Kidney capillary endothelial cell (primary cell): ENCODE measurements around the gene PSMA7.
A peak's percentile ranks its signal among the peaks of the same experiment; 100 is the strongest.

Experiments
- DNase-seq: peaks from one replicate; pipeline ENCODE4 v3.0.0-alpha.2; 2018; ENCODE audit warnings: low spot score

Gene PSMA7

DNA sequence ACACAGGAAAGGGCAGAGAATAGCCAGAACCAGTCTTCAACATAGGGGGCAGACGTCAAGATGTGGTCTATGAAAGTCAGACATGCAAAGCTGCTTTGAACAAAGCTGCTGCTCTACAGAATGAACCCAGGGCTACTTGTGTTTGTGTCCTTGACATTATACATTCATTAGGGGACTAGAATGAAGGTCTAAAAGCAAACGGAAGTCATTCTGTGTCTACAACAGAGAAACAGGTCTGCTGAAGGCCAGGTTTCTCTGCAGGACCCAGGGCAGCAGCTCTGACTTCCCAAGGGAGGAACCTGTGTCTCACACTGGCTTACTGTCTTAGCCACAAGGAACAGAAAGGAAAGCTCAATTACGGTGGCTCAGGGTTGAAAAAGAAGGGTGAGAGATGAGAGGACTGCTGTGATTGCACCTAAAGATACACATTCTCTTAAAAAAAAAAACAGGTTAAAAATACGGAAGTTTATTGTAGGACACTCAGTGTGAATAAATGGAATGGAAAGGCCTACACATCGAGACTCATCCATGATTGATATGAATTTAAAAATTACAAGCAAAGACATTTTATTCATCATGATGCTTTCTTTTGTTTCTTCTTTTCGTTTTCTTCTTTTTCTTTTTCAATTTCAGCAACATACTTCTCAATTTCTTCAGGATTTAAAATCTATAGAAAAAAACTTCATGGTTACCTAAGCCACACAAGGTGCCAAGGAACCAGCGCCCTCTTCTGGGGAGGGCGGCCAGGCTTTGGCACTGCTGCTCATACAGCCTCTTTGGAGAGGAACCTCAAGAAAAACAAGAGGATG lies 6.7 kb downstream of the PSMA7 start:
- peak; percentile 48 for DNase-seq

- DNase-seq: no peak
Measured at GRCh38 chr20:62135573-62136266, 7.5 kb downstream of the PSMA7 start.

DNA sequence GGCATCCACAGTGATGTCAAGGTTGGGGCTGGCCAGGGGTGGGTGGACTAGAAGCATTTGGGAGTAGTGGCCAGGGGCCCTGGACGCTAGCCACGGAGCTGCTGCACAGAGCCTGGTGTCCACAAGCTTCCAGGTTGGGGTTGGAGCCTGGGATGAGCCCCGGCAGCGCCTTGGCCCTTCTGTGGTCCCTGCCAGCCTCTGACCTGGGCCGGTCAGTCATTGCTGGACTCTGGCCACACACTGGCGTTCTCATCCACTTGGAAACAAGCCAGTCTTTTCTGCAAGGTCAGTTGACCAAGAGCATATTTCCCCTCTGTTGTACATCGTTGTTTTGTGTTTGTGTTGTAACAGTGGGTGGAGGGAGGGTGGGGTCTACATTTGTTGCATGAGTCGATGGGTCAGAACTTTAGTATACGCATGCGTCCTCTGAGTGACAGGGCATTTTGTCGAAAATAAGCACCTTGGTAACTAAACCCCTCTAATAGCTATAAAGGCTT lies 8.4 kb downstream of the PSMA7 start:
- no peak for DNase-seq

GRCh38 chr20:62133864-62134263 lies 9.3 kb downstream of the PSMA7 start:
- DNase-seq: no peak

DNA sequence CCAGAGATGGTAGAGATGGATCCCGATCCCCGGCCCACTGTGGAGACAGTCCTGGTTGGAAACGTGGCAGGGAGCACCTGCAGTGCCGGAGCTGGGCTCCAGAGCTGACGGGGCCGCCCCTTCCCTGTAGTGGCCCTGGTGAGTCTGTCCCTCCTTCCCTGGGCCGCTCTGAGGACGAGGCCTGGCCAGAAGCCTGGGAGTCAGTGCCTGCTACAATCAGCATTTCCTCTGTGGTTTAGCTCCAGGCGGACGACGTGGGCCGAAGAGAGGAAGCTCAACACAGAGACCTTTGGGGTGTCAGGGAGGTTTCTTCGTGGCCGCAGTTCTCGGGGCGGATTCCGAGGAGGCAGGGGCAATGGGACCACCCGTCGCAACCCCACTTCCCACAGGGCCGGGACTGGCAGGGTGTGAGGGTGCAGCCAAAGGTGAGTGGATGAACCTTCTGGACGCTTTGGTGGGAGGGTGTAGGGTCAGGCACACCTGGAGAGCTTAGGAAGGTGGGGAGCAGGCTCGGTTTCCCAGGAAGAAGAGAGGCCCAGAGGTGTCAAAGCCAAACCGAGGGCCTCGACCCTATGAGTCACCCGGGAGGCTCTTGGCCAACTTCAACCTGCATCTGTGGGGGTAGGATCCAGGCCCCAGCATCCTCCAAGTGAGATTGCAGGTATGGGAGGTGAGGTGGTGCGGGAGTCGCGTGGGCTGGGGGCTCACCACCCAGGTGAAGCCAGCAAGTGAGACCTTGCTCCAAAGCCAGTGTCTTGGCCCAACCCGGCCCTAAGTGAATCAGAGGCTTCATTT lies 9.9 kb downstream of the PSMA7 start:
- no peak for DNase-seq

DNA sequence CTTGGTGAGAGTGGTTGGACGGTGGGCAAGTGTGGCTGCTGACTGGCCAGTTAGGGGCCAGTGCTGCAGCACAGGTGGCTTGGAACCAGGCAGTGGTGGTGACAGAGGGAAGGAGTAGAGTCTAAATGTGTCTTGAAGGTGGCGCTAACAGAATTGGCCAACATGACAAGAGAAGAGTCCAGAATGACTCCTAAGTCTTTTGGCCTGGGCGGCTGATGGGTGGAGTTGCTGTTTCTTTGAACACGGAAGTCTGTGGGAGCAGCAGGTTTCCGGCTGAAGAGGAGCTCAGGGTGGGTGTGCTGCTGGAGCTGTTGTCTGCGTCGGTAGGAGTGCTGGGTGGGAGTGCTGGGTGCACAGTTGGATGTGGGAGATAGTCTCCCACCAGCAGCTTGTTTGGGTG lies 10.8 kb downstream of the PSMA7 start:
- DNase-seq: no peak

GRCh38 chr20:62131560-62132320 lies 11.5 kb downstream of the PSMA7 start:
- no peak for DNase-seq

DNA sequence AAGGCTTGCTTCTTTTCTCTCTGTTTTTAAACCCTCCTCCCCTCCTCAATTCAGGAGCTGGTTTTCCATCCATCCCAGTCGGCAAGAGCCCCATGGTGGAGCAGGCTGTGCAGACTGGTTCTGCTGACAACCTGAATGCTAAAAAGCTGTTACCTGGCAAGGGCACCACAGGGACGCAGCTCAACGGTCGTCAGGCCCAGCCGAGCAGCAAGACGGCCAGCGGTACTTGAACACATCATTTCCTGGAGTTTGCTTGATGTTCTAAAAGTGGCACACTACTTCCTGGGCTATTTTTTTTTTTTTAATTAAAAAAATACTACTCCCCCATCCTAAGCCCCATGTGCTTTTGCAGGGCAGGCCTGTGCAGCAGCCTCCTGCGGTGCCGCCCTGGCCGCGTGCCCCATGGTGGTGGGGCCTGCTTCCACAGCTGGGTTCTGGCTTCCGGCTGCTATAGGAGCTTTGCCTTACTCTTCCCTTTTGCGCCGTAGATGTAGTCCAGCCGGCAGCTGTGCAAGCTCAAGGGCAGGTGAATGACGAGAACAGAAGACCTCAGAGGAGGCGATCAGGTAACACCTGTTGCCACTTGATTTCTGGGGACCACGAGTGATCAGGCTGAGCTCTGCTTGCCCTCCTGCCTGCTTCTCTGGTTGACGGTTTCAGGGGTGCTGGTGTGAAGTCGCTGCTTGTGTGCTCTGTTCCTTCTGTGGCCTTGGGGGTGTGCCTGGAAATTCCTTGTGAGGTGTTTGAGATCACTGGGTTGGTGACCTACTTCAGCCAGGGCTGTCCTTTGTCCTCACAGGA lies 13.3 kb downstream of the PSMA7 start:
- DNase-seq: no peak

DNA sequence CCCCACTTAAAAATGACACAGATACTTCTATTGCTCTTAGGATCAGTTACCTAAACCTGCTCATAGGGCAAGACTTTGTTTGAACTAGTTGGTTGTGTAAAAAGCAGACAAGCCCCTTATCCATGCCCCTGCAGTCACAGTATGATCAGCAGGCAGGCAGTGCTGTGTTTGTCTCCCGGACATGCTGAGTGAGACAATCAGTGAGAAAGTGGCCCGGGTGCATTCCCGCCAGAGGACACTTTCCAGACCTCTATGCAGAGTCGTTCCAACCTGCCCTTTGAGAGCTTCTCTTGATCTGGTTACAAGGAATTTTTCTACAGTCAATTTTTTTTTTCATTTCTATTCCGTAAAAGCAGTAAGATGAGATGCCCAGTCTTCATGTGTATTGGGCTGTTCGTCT lies 14.7 kb downstream of the PSMA7 start:
- no peak for DNase-seq

GRCh38 chr20:62127799-62128198 lies 15.4 kb downstream of the PSMA7 start:
- DNase-seq: no peak

- DNase-seq: no peak
Measured at GRCh38 chr20:62126141-62126540, 17.1 kb downstream of the PSMA7 start.

DNA sequence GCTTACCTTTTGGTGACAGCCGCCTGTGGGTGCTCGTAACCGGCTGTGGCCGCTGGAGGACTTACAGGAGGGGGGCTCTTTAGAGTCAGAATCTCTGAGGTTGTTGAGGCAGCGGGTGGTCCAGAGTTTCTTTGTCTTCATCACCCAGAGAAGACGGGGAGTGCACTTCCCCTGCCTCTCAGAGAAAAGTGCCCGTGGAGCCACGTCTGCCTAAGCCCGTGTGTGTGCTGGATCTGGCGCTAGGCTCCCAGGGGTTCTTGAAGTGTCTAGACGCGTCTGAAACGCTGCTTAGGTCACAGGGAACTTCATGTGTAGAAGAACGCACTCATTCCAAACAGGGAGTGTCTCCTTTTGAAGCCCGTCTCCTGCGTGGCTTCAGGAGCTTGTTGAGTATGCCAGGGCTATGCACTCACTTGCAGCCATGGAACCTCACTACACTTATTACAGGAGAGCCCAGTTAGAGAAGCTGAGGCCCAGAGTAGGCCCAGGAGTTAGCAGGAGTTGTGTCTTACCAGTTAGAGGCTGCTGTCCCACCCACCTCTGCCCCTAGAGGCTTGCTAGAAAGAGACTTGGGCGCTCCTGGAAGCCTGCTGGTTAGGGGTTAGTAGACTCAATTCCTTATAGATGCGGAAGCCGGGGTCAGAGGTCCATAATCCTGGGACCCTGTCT lies 19.6 kb downstream of the PSMA7 start:
- DNase-seq: peak; percentile 26

DNA sequence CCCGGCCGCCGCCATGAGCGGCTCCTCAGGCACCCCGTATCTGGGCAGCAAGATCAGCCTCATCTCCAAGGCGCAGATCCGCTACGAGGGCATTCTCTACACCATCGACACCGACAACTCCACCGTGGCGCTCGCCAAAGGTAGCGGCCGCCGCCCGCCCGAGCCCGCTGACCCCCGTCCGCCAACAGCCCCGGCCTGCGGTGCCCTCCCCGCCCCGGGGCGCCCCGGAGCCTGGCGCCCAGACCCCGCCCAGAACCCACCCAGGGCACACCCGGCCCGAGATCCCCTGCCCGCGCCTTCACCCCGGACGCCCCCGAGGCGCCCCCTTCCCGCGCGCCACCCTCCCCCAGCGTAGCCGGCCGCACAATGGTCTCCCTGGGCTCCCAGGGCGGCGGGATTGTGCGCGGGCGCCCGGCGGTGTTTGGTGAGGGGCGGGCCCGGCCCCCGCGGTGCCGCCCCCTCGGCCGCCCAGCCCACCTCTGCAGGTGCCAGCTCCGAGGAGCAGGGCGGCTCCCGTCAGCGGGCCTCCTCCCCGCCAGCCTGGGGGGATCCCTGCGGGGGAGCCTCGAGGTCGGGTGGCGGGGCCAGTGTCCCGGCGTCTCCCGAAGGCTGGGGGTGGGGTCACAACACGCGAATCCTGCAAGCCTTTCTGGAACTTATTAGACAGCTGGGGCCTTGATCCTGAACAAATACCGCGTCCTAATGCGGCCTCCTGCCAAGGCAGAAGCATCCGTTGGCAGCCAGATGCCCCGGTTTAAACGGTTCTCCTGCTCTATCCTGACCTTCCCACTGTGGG lies 20.3 kb downstream of the PSMA7 start:
- no peak for DNase-seq

- DNase-seq: peak; percentile 94
Measured at GRCh38 chr20:62121776-62122653, 21.2 kb downstream of the PSMA7 start, which contains the start of gene LSM14B. TSS of gene LSM14B (plus strand) at chr20:62122475. CDS start at chr20:62122667, 192 bp downstream.

GRCh38 chr20:62120990-62121775 lies 22.0 kb downstream of the PSMA7 start:
- no peak for DNase-seq

- no peak for DNase-seq
Measured at GRCh38 chr20:62120365-62120762, 22.8 kb downstream of the PSMA7 start.

DNA sequence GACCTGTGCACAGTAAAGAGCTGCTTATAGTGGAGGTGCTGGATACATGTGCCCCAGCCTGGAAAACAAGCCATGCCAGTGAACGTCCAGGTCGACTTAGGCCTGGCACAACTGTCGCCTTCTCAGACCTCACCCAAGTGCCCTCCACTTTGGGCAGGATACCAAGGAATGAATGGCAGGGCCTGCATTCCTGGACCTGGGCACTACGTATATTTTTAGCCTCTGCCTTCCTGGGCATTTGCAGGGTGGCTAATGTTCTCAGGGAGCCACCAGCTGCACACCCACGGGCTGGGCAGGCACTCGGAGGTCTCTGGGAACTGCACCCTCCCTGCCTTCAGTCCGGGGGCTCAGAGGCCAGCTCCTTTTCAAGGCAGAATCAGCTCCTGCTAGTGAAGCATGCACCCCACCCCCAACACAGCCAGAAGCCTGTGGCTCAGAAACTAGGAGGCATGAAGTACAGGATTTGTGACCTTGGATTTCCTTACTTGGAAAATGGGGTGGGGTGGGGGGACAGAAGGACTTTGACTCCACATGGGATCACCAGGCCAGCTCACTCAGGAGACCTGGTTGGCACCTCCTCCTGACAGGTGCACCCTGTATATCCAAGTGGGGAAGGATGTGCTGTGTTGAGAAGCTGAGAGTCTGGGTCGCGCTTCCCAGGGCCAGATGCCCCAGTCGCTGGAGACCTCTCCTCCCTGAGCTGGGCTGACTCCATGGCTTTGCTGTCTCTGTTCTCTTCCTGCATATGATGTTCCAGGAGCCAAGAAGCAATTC lies 23.4 kb downstream of the PSMA7 start:
- no peak for DNase-seq
